Testis (tissue), 3 donors: ENCODE results near the gene GPR75. TPM values are rescaled to one million over a fixed set of nuclear protein-coding genes. Genes with fewer than 3 reads are reported as not detected.
A peak's percentile ranks its signal among the peaks of the same experiment; 100 is the strongest.

Source experiments
- DNase-seq: peaks from one replicate; pipeline ENCODE4 v3.0.0-alpha.2; 2019
- H3K27ac ChIP-seq, 2 donors: fragments of 200-600 bp; sonication (generic); one replicate each; pipeline ENCODE4 v1.5.1; 2019
- H3K27me3 ChIP-seq: fragments of 200-600 bp; sonication (generic); one replicate; pipeline ENCODE4 v1.5.1; 2019
- H3K36me3 ChIP-seq: fragments of 200-600 bp; sonication (generic); one replicate; pipeline ENCODE4 v1.5.1; 2017; ENCODE audit warnings: low read depth; ENCODE audit errors: missing control alignments
- H3K4me1 ChIP-seq: fragments of 200-600 bp; sonication (generic); one replicate; pipeline ENCODE4 v1.5.1; 2019
- H3K4me3 ChIP-seq, 2 donors: fragments of 200-600 bp; sonication (generic); one replicate each; pipeline ENCODE4 v1.5.1; 2017 to 2019
- H3K9me3 ChIP-seq: fragments of 200-600 bp; sonication (generic); one replicate; pipeline ENCODE4 v1.5.1; 2017
- CTCF ChIP-seq, 3 experiments: fragments of 450-650 bp in 2 of 3; fragments of 200-600 bp in 1 of 3; sonication (generic) in 1 of 3; IDR thresholded peaks; one replicate each; pipeline ENCODE4 v1.5.1; 2016 to 2019; ENCODE audit warnings: antibody characterized with exemption in 3 of 3, mild to moderate bottlenecking in 2 of 3, moderate library complexity in 1 of 3
- POLR2A ChIP-seq: fragments of 450-650 bp; IDR thresholded peaks from one replicate; pipeline ENCODE4 v1.6.1; 2017; ENCODE audit warnings: antibody characterized with exemption, mild to moderate bottlenecking, moderate library complexity
- WGBS, 2 donors: methylation state at CpG; one replicate each; pipeline ENCODE4 v1.1.5; 2018; 5-methylcytosine and 5-hydroxymethylcytosine counted together
- intact Hi-C: fragments of 100-400 bp; cut with DNase I; formaldehyde crosslinking; loops from one replicate; pipeline ENCODE4 v1.15.1; 2023; ENCODE audit warnings: low total_unique reads
- polyA plus RNA-seq: library from polyadenylated mRNA; stranded (reverse); fragments of 350-450 nt; fragmentation: Illumina TruSeq; extraction: RNeasy Lipid Tissue Mini Kit (QIAGEN cat#74804); gene quantifications from one replicate; pipeline ENCODE4 v1.2.3, GENCODE V29; 2014; ENCODE audit warnings: low read depth, low replicate concordance; ENCODE audit not compliant: insufficient read depth
- total RNA-seq, 2 donors: library from RNA; depleted of rRNA; stranded (reverse); fragments of >200 nt; gene quantifications; one replicate each; pipeline ENCODE4 v1.2.3, GENCODE V29; 2016

The GPR75 gene
- total and polyA plus RNA-seq, 3 donors from 2014 or later: 2.3 to 6.8 (median 6.5) TPM

- DNase-seq: no peak
- Histone ChIP-seq H3K4me1 (peaks cover 14% of the 10 kb centered on the region), H3K4me3 (no peak overlapping the region), H3K36me3 (no peaks in the 10 kb centered on the region), H3K27ac (no peak overlapping the region), H3K27me3 (no peaks in the 10 kb centered on the region), H3K9me3 (no peaks in the 10 kb centered on the region)
- intact Hi-C loops: no loop called here
- 78 to 84% methylated on average over 11 of the region's 11 CpGs for WGBS, 2 donors
- TF ChIP-seq POLR2A (no peak), CTCF (IDR thresholded peaks at IDR 0.05) (no peak)
Measured at GRCh38 chr2:53829273-53829979, 30.3 kb downstream of the GPR75 start.

- intact Hi-C loops: no loop called here
- Histone ChIP-seq H3K4me1 (peaks cover 14% of the 10 kb centered on the region), H3K36me3 (no peaks in the 10 kb centered on the region), H3K27me3 (no peaks in the 10 kb centered on the region), H3K27ac (no peak overlapping the region), H3K9me3 (no peaks in the 10 kb centered on the region), H3K4me3 (no peak overlapping the region)
- no peak for DNase-seq
- TF ChIP-seq CTCF (IDR thresholded peaks at IDR 0.05) (no peak), POLR2A (no peak)
- WGBS, 2 donors: 89 to 94% methylated on average over 4 of the region's 4 CpGs
Measured at GRCh38 chr2:53828331-53828730, 31.4 kb downstream of the GPR75 start.

GRCh38 chr2:53827398-53828175, 32.2 kb downstream of the GPR75 start:
- intact Hi-C loops: no loop called here
- no peaks in the 10 kb centered on the region for H3K9me3 ChIP-seq
- no peak for TF ChIP-seq POLR2A
- TF ChIP-seq CTCF (IDR thresholded peaks at IDR 0.05): no peak
- H3K36me3 ChIP-seq: no peaks in the 10 kb centered on the region
- peaks cover 14% of the 10 kb centered on the region for H3K4me1 ChIP-seq
- no peak overlapping the region for H3K27ac ChIP-seq
- no peak overlapping the region for H3K4me3 ChIP-seq
- DNase-seq: no peak
- no peaks in the 10 kb centered on the region for H3K27me3 ChIP-seq
- WGBS, 2 donors: 49 to 61% methylated on average over 3 of the region's 3 CpGs

GRCh38 chr2:53826587-53827397, 33.0 kb downstream of the GPR75 start:
- TF ChIP-seq CTCF (IDR thresholded peaks at IDR 0.05): no peak
- no peak for TF ChIP-seq POLR2A
- H3K27ac ChIP-seq: peak overlapping the region in 1 of 2 donors; percentile 41
- peak; percentile 45 for DNase-seq
- intact Hi-C loops: no loop called here
- H3K27me3 ChIP-seq: no peaks in the 10 kb centered on the region
- 27 to 46% methylated on average over 3 of the region's 3 CpGs for WGBS, 2 donors
- peaks cover 14% of the 10 kb centered on the region for H3K4me1 ChIP-seq
- no peak overlapping the region for H3K4me3 ChIP-seq
- no peaks in the 10 kb centered on the region for H3K9me3 ChIP-seq
- no peaks in the 10 kb centered on the region for H3K36me3 ChIP-seq
